ENCODE data around the gene HSP90AB1.
A peak's percentile ranks its signal among the peaks of the same experiment; 100 is the strongest.

Gene HSP90AB1

GRCh38 chr6:44211284-44211683 is 35.6 kb upstream of the HSP90AB1 start:
- H4K20me1 ChIP-seq, result no peaks in the 10 kb centered on the region
- H3K27ac ChIP-seq, result no peak overlapping the region
- no peak for TF ChIP-seq Cebpa-rat (IDR thresholded peaks at IDR 0.05)
- H3K36me3 ChIP-seq, result no peaks in the 10 kb centered on the region
- H3K9ac ChIP-seq, result no peak overlapping the region
- H3K4me3 ChIP-seq, result no peak overlapping the region
- H3K9me3 ChIP-seq, result no peaks in the 10 kb centered on the region
- H3K27me3 ChIP-seq, result no peaks in the 10 kb centered on the region
- H3K4me2 ChIP-seq, result no peak overlapping the region
- H3K4me1 ChIP-seq, result peaks cover 4% of the 10 kb centered on the region; the same call in 1 of the 2 replicates

GRCh38 chr6:44214307-44214706 is 32.6 kb upstream of the HSP90AB1 start:
- Histone ChIP-seq H3K9ac (no peak overlapping the region), H3K4me1 (peaks cover 30% of the 10 kb centered on the region), H3K4me2 (no peak overlapping the region), H3K4me3 (no peak overlapping the region), H4K20me1 (no peaks in the 10 kb centered on the region), H3K36me3 (no peaks in the 10 kb centered on the region), H3K27ac (no peak overlapping the region), H3K9me3 (no peaks in the 10 kb centered on the region), H3K27me3 (no peaks in the 10 kb centered on the region)
- TF ChIP-seq Cebpa-rat (IDR thresholded peaks at IDR 0.05), result no peak

DNA sequence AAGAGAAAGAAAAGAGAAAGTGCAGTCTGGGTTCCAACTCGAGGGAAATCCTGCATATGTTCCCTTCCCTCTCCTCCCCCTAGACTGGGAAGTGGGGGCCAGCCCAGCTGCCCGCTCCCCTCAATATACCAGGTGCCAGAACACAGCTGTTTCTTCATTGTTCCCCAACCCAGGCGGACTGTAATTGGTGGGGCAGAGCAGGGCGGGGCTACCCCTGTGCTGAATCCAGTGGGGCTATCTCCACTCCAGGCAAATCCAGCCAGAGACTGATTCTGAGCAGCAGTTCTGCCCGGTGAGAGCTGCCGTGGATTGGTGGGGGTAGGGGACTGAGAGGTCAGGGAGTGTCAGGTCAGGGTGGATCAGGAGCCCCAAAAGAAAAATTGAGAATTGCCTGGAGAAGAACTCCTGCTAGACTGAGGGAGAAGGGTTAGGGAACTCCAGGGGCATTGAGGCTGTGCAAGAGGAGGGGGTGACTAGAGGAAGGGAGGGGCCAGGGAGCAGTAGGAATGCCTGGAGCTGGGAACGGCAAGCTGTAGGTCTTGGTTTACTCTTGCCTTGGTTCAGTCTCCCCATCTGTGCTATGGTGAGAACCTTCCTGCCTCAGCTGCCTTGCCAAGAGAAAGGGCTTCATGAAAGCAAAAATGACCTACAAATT is 30.1 kb upstream of the HSP90AB1 start, which contains the start of gene MYMX:
TSS of gene MYMX (plus strand) at position 250 of the 655 bp plus-strand sequence. CDS start 546 bp downstream, outside the sequence.
- Histone ChIP-seq H3K27ac (no peak within 1 kb of the TSS), H3K9ac (no peak within 1 kb of the TSS), H3K4me3 (no peak within 1 kb of the TSS), H3K36me3 (no peaks in the 10 kb centered on the region), H3K9me3 (no peaks in the 10 kb centered on the region), H3K27me3 (no peaks in the 10 kb centered on the region), H4K20me1 (no peaks in the 10 kb centered on the region), H3K4me1 (peaks cover 49% of the 10 kb centered on the region), H3K4me2 (peak within 1 kb of the TSS; percentile 52)
- TF ChIP-seq Cebpa-rat (IDR thresholded peaks at IDR 0.05), result no peak

- Histone ChIP-seq H3K4me2 (peak overlapping the region; percentile 52; the same call in 1 of the 2 replicates), H3K36me3 (no peaks in the 10 kb centered on the region), H3K4me1 (peaks cover 54% of the 10 kb centered on the region), H3K4me3 (no peak overlapping the region), H3K27ac (no peak overlapping the region), H4K20me1 (no peaks in the 10 kb centered on the region), H3K27me3 (no peaks in the 10 kb centered on the region), H3K9me3 (no peaks in the 10 kb centered on the region), H3K9ac (no peak overlapping the region)
- no peak for TF ChIP-seq Cebpa-rat (IDR thresholded peaks at IDR 0.05)
Measured at GRCh38 chr6:44217332-44218143, 29.4 kb upstream of the HSP90AB1 start.

DNA sequence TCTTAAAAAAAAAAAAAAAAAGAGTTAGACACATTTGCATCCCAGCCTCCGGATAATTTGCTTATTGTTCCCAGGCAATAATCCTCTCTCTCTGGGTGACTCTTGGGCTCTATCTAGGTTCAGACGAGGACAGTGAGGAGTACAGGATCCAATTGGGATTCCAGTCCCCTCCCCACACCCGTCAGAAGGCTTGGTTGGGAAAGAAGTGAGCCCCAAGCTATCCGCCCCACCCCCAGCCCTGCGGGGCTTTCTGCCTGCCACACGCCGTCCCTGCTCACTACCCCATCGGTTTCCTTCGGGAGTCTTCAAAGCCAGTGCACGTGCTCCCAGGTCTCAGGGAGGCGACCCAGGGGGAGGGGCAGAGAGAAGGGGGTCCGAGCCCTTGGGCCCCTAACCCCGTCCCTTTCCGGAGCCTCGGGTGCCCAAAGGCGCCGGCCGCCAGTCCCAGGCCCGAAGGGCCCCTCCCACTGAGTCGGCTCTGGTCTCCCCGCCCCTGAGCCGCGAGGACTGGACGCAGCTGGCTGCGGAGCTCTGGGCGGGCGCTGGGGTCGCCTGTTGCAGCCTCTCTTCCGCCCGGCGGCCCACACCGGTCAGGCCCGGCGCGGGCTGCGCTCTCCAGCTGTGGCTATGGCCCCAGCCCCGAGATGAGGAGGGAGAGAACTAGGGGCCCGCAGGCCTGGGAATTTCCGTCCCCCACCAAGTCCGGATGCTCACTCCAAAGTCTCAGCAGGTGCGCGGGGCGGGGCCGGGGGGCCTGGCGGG is 27.7 kb upstream of the HSP90AB1 start:
- peak overlapping the region; percentile 89 for H3K4me2 ChIP-seq
- peak overlapping the region; percentile 70 for H3K27ac ChIP-seq
- H4K20me1 ChIP-seq, result no peaks in the 10 kb centered on the region
- TF ChIP-seq Cebpa-rat (IDR thresholded peaks at IDR 0.05), result no peak
- H3K36me3 ChIP-seq, result no peaks in the 10 kb centered on the region
- no peaks in the 10 kb centered on the region for H3K27me3 ChIP-seq
- peak overlapping the region; percentile 60; the same call in 1 of the 2 replicates for H3K9ac ChIP-seq
- H3K4me3 ChIP-seq, result peak overlapping the region; percentile 62
- no peaks in the 10 kb centered on the region for H3K9me3 ChIP-seq
- peaks cover 63% of the 10 kb centered on the region for H3K4me1 ChIP-seq

DNA sequence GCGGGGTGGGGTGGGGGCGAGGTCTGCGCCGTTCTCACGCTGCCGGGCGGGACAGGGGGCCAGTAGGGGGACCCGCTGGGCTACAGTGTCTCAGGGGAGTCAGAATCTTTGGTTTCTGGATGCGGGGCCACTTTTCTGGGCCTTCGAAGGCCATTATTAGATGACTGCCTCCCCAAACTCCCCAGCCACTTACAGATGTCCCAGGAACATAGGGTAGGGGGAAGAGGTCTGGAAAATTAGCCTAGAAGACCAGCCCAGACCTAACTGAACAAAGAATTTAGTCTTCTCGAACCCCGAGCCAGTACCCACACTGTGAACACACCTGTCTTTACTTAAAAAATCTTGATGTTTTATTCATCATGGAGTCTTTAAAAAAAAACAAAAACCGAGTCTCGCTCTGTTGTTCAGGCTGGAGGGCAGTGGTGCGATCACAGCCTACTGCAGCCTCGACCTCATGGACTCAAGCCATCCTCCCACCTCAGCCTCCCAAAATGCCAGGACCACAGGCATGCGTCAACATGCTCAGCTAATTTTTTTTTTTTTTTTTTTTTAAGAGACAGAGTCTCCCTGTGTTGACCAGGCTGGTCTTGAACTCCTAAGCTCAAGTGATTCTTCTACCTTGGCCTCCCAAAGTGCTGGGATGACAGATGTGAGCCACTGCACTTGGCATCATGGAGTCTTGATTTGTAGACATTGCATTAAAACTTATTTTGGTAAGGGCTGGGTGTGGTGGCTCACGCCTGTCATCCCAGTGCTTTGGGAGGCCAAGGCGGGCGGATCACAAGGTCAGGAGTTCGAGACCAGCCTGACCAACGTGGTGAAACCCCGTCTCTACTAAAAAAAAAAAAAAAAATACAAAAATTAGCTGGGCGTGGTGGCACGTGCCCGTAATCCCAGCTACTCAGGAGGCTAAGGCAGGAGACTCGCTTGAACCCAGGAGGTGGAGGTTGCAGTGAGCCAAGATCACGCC is 26.8 kb upstream of the HSP90AB1 start:
- Histone ChIP-seq H3K27me3 (no peaks in the 10 kb centered on the region), H3K9ac (no peak overlapping the region), H3K4me3 (no peak overlapping the region), H3K4me1 (peaks cover 72% of the 10 kb centered on the region), H4K20me1 (peaks cover 8% of the 10 kb centered on the region), H3K9me3 (no peaks in the 10 kb centered on the region), H3K36me3 (no peaks in the 10 kb centered on the region), H3K27ac (no peak overlapping the region), H3K4me2 (peak overlapping the region; percentile 89)
- no peak for TF ChIP-seq Cebpa-rat (IDR thresholded peaks at IDR 0.05)

- peaks cover 79% of the 10 kb centered on the region for H3K4me1 ChIP-seq
- H3K4me2 ChIP-seq, result 0 out of 2 replicates have a peak overlapping the region, but pooled peaks have one; percentile 54
- H3K9ac ChIP-seq, result no peak overlapping the region
- H3K36me3 ChIP-seq, result no peaks in the 10 kb centered on the region
- TF ChIP-seq Cebpa-rat (IDR thresholded peaks at IDR 0.05), result no peak
- no peak overlapping the region for H3K4me3 ChIP-seq
- H3K9me3 ChIP-seq, result no peaks in the 10 kb centered on the region
- H3K27me3 ChIP-seq, result no peaks in the 10 kb centered on the region
- H3K27ac ChIP-seq, result no peak overlapping the region
- peaks cover 16% of the 10 kb centered on the region for H4K20me1 ChIP-seq
Measured at GRCh38 chr6:44220913-44221290, 26.0 kb upstream of the HSP90AB1 start.

GRCh38 chr6:44221291-44221960 is 25.5 kb upstream of the HSP90AB1 start:
- peak overlapping the region; percentile 54 for H3K4me2 ChIP-seq
- H3K4me1 ChIP-seq, result peaks cover 79% of the 10 kb centered on the region
- H3K4me3 ChIP-seq, result no peak overlapping the region

More at GRCh38 chr6:44221291-44221960, 25.5 kb upstream of the HSP90AB1 start:
- no peaks in the 10 kb centered on the region for H3K9me3 ChIP-seq
- TF ChIP-seq Cebpa-rat (IDR thresholded peaks at IDR 0.05), result no peak
- H3K9ac ChIP-seq, result no peak overlapping the region
- H3K27ac ChIP-seq, result no peak overlapping the region
- peaks cover 21% of the 10 kb centered on the region for H4K20me1 ChIP-seq
- H3K27me3 ChIP-seq, result no peaks in the 10 kb centered on the region
- H3K36me3 ChIP-seq, result no peaks in the 10 kb centered on the region
